ENCODE measurements around the gene LEFTY2. TPM values are rescaled to one million over a fixed set of nuclear protein-coding genes. Genes with fewer than 3 reads are reported as not detected.

Gene LEFTY2
- total and polyA plus RNA-seq, 2 donors (not counting 3 experiments of a cell fraction or from before 2014, with no cell fraction given), result 0.06 TPM; not detected in 1

DNA sequence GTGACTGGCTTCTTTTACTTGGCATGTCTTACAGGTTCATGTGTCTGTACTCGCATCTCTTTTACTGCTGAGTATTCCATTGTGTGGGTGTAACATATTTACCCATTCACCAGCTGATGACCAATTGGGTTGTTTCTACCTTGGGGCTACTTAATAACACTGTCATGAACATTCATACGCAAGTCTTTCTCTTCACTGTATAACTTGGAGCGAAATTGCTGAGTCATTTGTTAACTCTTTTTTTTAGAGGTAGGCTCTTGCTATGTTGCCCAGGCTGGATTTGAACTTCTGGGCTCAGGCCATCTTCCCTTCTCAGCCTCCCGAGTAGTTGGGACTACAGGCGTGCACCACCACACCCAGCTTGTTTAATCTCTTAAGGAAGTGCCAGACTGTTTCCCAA lies 23.5 kb downstream of the LEFTY2 start:
- Histone ChIP-seq H3K79me2 (ENCODE audit: control insufficient read depth, insufficient read depth, low read length) (peaks cover 10% of the 10 kb centered on the region), H3K9me3 (replicated peaks; ENCODE audit: control insufficient read depth, insufficient read depth, low read length) (no peaks in the 10 kb centered on the region), H3K4me1 (ENCODE audit: control insufficient read depth, extremely low read depth, insufficient read depth, low read length) (peaks cover 11% of the 10 kb centered on the region), H3K4me3 (replicated peaks in 1 of 3; ENCODE audit: insufficient read depth in 1 of 3, low read depth in 1 of 3, low read length in 3 of 3) (no peak overlapping the region), H3K9me1 (replicated peaks; ENCODE audit: control insufficient read depth, extremely low read depth, insufficient read depth, low read length) (no peaks in the 10 kb centered on the region), H3K9ac (replicated peaks; ENCODE audit: extremely low read depth, insufficient read depth, low read length) (no peak overlapping the region), H4K20me1 (replicated peaks; ENCODE audit: control insufficient read depth, extremely low read depth, insufficient read depth, low read length) (no peaks in the 10 kb centered on the region), H3K27me3 (ENCODE audit: control insufficient read depth in 2 of 2, insufficient read depth in 2 of 2, low read length in 2 of 2) (no peaks in the 10 kb centered on the region), H2AFZ (ENCODE audit: low read depth, low read length) (no peak overlapping the region), H3K4me2 (ENCODE audit: insufficient read depth, low read length) (no peak overlapping the region), H3K36me3 (ENCODE audit: control insufficient read depth in 2 of 2, extremely low read depth in 1 of 2, insufficient read depth in 2 of 2, low read length in 2 of 2) (peaks cover 2 to 18% of the 10 kb centered on the region in 2 experiments), H3K27ac (ENCODE audit: insufficient read depth, low read depth, low read length) (no peak overlapping the region)
- FAIRE-seq (peak; percentile 57), DNase-seq (ENCODE audit: low read depth, low spot score) (no peak)
- TF ChIP-seq MAX (IDR thresholded peaks at IDR 0.05; ENCODE audit: insufficient read depth, insufficient read length), result no peak
- no peak for TF ChIP-seq JUN (IDR thresholded peaks at IDR 0.05; ENCODE audit: borderline replicate concordance, insufficient read depth, insufficient read length, low read depth)
- intact Hi-C loops (cut with micrococcal nuclease), result no loop called here
- dilution Hi-C loops (cut with MboI; ENCODE audit: extremely low pct_ligation_motif_present, low sequenced_read_pairs), result no loop called here
- POLR2A ChIA-PET, result no interaction called here
- CTCF ChIA-PET, result interaction anchor here (1.2 kb wide), 1 partner anchor 35 kb away, joined by 4 read pairs; the partner anchor contains the start of gene TMEM63A
- BruUV-seq (replicated peaks), result no TSS peak

DNA sequence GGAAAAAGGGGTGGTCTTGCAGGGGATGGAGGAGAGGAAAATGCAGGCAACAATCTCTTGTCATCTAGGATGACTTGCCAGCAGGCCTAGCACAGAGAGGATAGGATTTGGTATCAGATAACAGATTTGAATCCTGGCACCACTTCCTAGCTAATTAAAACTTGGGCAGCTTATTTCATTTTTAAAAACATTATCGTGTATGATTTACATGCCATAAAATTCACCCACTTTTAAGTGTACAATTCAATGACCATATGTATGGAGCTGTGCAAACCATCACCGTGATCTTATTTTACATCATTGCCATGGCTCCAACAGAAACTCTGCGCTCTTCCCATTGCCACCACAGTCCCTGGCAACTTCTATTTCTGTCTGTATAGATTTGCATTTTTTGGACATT lies 23.9 kb downstream of the LEFTY2 start:
- Histone ChIP-seq H4K20me1 (replicated peaks; ENCODE audit: control insufficient read depth, extremely low read depth, insufficient read depth, low read length) (no peaks in the 10 kb centered on the region), H3K79me2 (ENCODE audit: control insufficient read depth, insufficient read depth, low read length) (peaks cover 6% of the 10 kb centered on the region), H3K4me2 (ENCODE audit: insufficient read depth, low read length) (no peak overlapping the region), H3K9me1 (replicated peaks; ENCODE audit: control insufficient read depth, extremely low read depth, insufficient read depth, low read length) (no peaks in the 10 kb centered on the region), H3K9ac (replicated peaks; ENCODE audit: extremely low read depth, insufficient read depth, low read length) (no peak overlapping the region), H3K4me3 (replicated peaks in 1 of 3; ENCODE audit: insufficient read depth in 1 of 3, low read depth in 1 of 3, low read length in 3 of 3) (no peak overlapping the region), H3K4me1 (ENCODE audit: control insufficient read depth, extremely low read depth, insufficient read depth, low read length) (peaks cover 11% of the 10 kb centered on the region), H3K27ac (ENCODE audit: insufficient read depth, low read depth, low read length) (no peak overlapping the region), H3K27me3 (ENCODE audit: control insufficient read depth in 2 of 2, insufficient read depth in 2 of 2, low read length in 2 of 2) (no peaks in the 10 kb centered on the region), H2AFZ (ENCODE audit: low read depth, low read length) (no peak overlapping the region), H3K36me3 (ENCODE audit: control insufficient read depth in 2 of 2, extremely low read depth in 1 of 2, insufficient read depth in 2 of 2, low read length in 2 of 2) (peaks cover 2 to 18% of the 10 kb centered on the region in 2 experiments), H3K9me3 (replicated peaks; ENCODE audit: control insufficient read depth, insufficient read depth, low read length) (no peaks in the 10 kb centered on the region)
- POLR2A ChIA-PET, result no interaction called here
- DNase-seq (ENCODE audit: low read depth, low spot score), result no peak
- dilution Hi-C loops (cut with MboI; ENCODE audit: extremely low pct_ligation_motif_present, low sequenced_read_pairs), result no loop called here
- BruUV-seq (replicated peaks), result no TSS peak
- intact Hi-C loops (cut with micrococcal nuclease), result no loop called here
- no peak for FAIRE-seq
- CTCF ChIA-PET, result interaction anchor here (1.1 to 1.2 kb wide), 2 partner anchors 35 to 45 kb away, joined by 3 to 4 read pairs; partner anchors contain the start of gene TMEM63A
- TF ChIP-seq MAX (IDR thresholded peaks at IDR 0.05; ENCODE audit: insufficient read depth, insufficient read length), result no peak
- TF ChIP-seq POLR2A (IDR thresholded peaks at IDR 0.05; ENCODE audit: low read depth, low read length), result no peak
- TF ChIP-seq POLR2AphosphoS5 (IDR thresholded peaks at IDR 0.05; ENCODE audit: insufficient read depth, low read depth, low read length), result no peak
- TF ChIP-seq, protein P1, sequence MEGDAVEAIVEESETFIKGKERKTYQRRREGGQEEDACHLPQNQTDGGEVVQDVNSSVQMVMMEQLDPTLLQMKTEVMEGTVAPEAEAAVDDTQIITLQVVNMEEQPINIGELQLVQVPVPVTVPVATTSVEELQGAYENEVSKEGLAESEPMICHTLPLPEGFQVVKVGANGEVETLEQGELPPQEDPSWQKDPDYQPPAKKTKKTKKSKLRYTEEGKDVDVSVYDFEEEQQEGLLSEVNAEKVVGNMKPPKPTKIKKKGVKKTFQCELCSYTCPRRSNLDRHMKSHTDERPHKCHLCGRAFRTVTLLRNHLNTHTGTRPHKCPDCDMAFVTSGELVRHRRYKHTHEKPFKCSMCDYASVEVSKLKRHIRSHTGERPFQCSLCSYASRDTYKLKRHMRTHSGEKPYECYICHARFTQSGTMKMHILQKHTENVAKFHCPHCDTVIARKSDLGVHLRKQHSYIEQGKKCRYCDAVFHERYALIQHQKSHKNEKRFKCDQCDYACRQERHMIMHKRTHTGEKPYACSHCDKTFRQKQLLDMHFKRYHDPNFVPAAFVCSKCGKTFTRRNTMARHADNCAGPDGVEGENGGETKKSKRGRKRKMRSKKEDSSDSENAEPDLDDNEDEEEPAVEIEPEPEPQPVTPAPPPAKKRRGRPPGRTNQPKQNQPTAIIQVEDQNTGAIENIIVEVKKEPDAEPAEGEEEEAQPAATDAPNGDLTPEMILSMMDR (IDR thresholded peaks at IDR 0.05; ENCODE audit: extremely low read depth in 1 of 2, insufficient read depth in 1 of 2, low read depth in 1 of 2, low read length in 2 of 2), result no peak
- no peak for TF ChIP-seq JUN (IDR thresholded peaks at IDR 0.05; ENCODE audit: borderline replicate concordance, insufficient read depth, insufficient read length, low read depth)
- no peak for TF ChIP-seq MYC (IDR thresholded peaks at IDR 0.05; ENCODE audit: low read depth, low read length)
- no peak for TF ChIP-seq GATA2 (IDR thresholded peaks at IDR 0.05; ENCODE audit: insufficient read depth, insufficient read length, low read depth, low read length)
- no peak for TF ChIP-seq EZH2 (IDR thresholded peaks at IDR 0.05; ENCODE audit: borderline replicate concordance, low read depth, low read length, severe bottlenecking)
- no peak for TF ChIP-seq FOS (IDR thresholded peaks at IDR 0.05; ENCODE audit: borderline replicate concordance, insufficient read depth, low read length)
